ENCODE measurements around the gene DNAAF6. TPM values are rescaled to one million over a fixed set of nuclear protein-coding genes. Genes with fewer than 3 reads are reported as not detected.

Gene DNAAF6
- total and polyA plus RNA-seq, 2 donors (not counting 3 experiments of a cell fraction or from before 2014, with no cell fraction given) = not detected

- no peak overlapping the region for H3K9ac ChIP-seq (replicated peaks; ENCODE audit: extremely low read depth, insufficient read depth, low read length)
- dilution Hi-C loops (cut with MboI; ENCODE audit: extremely low pct_ligation_motif_present, low sequenced_read_pairs) = no loop called here
- ChIA-PET POLR2A (no interaction called here), CTCF (no interaction called here)
- no peaks in the 10 kb centered on the region for H4K20me1 ChIP-seq (replicated peaks; ENCODE audit: control insufficient read depth, extremely low read depth, insufficient read depth, low read length)
- FAIRE-seq (no peak), DNase-seq (ENCODE audit: low read depth, low spot score) (no peak)
- intact Hi-C loops (cut with micrococcal nuclease) = no loop called here
- no peaks in the 10 kb centered on the region for H3K4me1 ChIP-seq (ENCODE audit: control insufficient read depth, extremely low read depth, insufficient read depth, low read length)
- no peak overlapping the region for H3K4me2 ChIP-seq (ENCODE audit: insufficient read depth, low read length)
- no peaks in the 10 kb centered on the region for H3K27me3 ChIP-seq (ENCODE audit: control insufficient read depth in 2 of 2, insufficient read depth in 2 of 2, low read length in 2 of 2)
- no peaks in the 10 kb centered on the region for H3K79me2 ChIP-seq (ENCODE audit: control insufficient read depth, insufficient read depth, low read length)
- no peak overlapping the region for H3K27ac ChIP-seq (ENCODE audit: insufficient read depth, low read depth, low read length)
- no TSS peak for BruUV-seq (replicated peaks)
- no peaks in the 10 kb centered on the region for H3K9me1 ChIP-seq (replicated peaks; ENCODE audit: control insufficient read depth, extremely low read depth, insufficient read depth, low read length)
- H3K9me3 ChIP-seq (replicated peaks; ENCODE audit: control insufficient read depth, insufficient read depth, low read length) = no peaks in the 10 kb centered on the region
- TF ChIP-seq FOS (IDR thresholded peaks at IDR 0.05; ENCODE audit: borderline replicate concordance, insufficient read depth, low read length) (no peak), JUN (IDR thresholded peaks at IDR 0.05; ENCODE audit: borderline replicate concordance, insufficient read depth, insufficient read length, low read depth) (no peak), POLR2A (IDR thresholded peaks at IDR 0.05; ENCODE audit: low read depth, low read length) (no peak), EZH2 (IDR thresholded peaks at IDR 0.05; ENCODE audit: borderline replicate concordance, low read depth, low read length, severe bottlenecking) (no peak), GATA2 (IDR thresholded peaks at IDR 0.05; ENCODE audit: insufficient read depth, insufficient read length, low read depth, low read length) (no peak), CTCF (IDR thresholded peaks at IDR 0.05; ENCODE audit: extremely low read depth in 1 of 2, insufficient read depth in 1 of 2, low read depth in 1 of 2, low read length in 2 of 2) (no peak), POLR2AphosphoS5 (IDR thresholded peaks at IDR 0.05; ENCODE audit: insufficient read depth, low read depth, low read length) (no peak), MYC (IDR thresholded peaks at IDR 0.05; ENCODE audit: low read depth, low read length) (no peak), MAX (IDR thresholded peaks at IDR 0.05; ENCODE audit: insufficient read depth, insufficient read length) (no peak)
- no peak overlapping the region for H3K4me3 ChIP-seq (replicated peaks in 1 of 3; ENCODE audit: insufficient read depth in 1 of 3, low read depth in 1 of 3, low read length in 3 of 3)
- no peaks in the 10 kb centered on the region for H3K36me3 ChIP-seq (ENCODE audit: control insufficient read depth in 2 of 2, extremely low read depth in 1 of 2, insufficient read depth in 2 of 2, low read length in 2 of 2)
- no peak overlapping the region for H2AFZ ChIP-seq (ENCODE audit: low read depth, low read length)
These were observed 38.2 kb upstream of the DNAAF6 start for GRCh38 chrX:107168257-107168656.

Measured in endothelial cell of umbilical vein (primary cell).